Muscle of arm (tissue), 12 donors: ENCODE data around the gene SRRM2. TPM values are rescaled to one million over a fixed set of nuclear protein-coding genes. Genes with fewer than 3 reads are reported as not detected.

Experiments
- DNase-seq: peaks from one replicate; pipeline ENCODE4 v3.0.0-alpha.2; 2013
- polyA plus RNA-seq, 12 donors: library from polyadenylated mRNA; unstranded; fragments of 120-200 nt; gene quantifications; one replicate each; pipeline ENCODE4 v1.2.1, GENCODE V29; 2013; ENCODE audit not compliant: insufficient read length in 12 of 12

Gene SRRM2
- polyA plus RNA-seq, 12 donors: 311 to 1,481 (median 496) TPM

- no peak for DNase-seq
Measured at GRCh38 chr16:2771496-2772402, 19.3 kb downstream of the SRRM2 start.

GRCh38 chr16:2773188-2773968 is 20.9 kb downstream of the SRRM2 start:
- no peak for DNase-seq

- DNase-seq: no peak
Measured at GRCh38 chr16:2774161-2774891, 21.9 kb downstream of the SRRM2 start.

GRCh38 chr16:2775131-2775716 is 22.8 kb downstream of the SRRM2 start:
- DNase-seq: no peak

- no peak for DNase-seq
Measured at GRCh38 chr16:2775765-2776499, 23.5 kb downstream of the SRRM2 start.

- no peak for DNase-seq
Measured at GRCh38 chr16:2776500-2777139, 24.2 kb downstream of the SRRM2 start.

GRCh38 chr16:2777231-2777902 is 24.9 kb downstream of the SRRM2 start, which contains the start of gene ELOB:
ELOB (minus strand) TSS chr16:2777280; CDS start chr16:2777239, 41 bp downstream.
- peak; percentile 89 for DNase-seq

GRCh38 chr16:2777903-2778629 is 25.6 kb downstream of the SRRM2 start:
- DNase-seq: peak; percentile 17

GRCh38 chr16:2778630-2778958 is 26.2 kb downstream of the SRRM2 start:
- DNase-seq: no peak

- no peak for DNase-seq
Measured at GRCh38 chr16:2779151-2779920, 26.9 kb downstream of the SRRM2 start.

- DNase-seq: no peak
Measured at GRCh38 chr16:2779978-2780898, 27.8 kb downstream of the SRRM2 start.

- no peak for DNase-seq
Measured at GRCh38 chr16:2782583-2783351, 30.3 kb downstream of the SRRM2 start.

GRCh38 chr16:2783581-2784357 is 31.3 kb downstream of the SRRM2 start:
- DNase-seq: no peak

GRCh38 chr16:2784358-2785100 is 32.1 kb downstream of the SRRM2 start:
- DNase-seq: no peak
